Upper lobe of left lung (tissue), 4 donors: ENCODE results near the gene DENND4B.

Experiments used
- POLR2A ChIP-seq, 4 donors: fragments of 450-650 bp; IDR thresholded peaks; one replicate each; pipeline ENCODE4 v1.5.1; 2016 to 2017; ENCODE audit warnings: antibody characterized with exemption in 4 of 4, mild to moderate bottlenecking in 2 of 4
- TF ChIP-seq, protein P1 (sequence below), 6 experiments: fragments of 450-650 bp in 4 of 6; fragments of 200-600 bp in 2 of 6; sonication (generic) in 2 of 6; IDR thresholded peaks; one replicate each; pipeline ENCODE4 v1.5.1; 2016 to 2019; ENCODE audit warnings: antibody characterized with exemption in 6 of 6

DNA sequence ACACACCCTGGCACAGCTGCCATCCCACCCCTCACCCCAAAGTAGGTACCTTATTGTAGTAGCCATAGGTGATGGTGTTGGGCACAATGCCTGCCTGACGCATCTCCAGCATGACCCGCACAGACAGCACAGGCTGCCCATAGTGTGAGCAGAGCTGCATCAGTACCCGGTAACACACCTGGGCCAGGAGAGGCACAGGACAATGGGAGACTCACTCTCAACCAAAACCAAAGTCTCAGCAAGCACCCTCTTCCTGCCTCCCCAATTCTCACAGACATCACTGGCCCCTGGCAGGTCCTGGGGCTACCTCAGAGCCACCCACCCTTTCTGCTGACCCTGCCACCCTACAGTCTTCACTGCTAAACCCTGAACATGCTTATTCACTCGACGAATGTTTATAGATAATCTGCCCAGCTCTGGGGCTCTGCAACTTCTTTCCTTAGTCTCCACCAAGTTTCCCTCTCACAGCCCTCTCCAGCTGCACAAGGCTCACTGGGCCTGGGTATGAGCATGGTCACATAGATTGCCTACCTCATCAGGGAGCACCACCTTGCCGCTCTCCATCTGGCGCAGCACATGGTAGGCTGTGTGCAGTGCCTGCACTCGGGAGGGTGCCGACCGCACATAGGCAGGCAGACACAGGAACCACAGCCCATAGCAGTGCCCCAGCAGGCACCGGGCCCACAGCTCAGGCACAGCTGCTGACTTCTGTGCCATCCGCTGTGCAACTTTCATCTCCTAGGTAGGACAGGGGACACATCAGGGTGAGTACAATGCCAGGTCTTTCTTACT is 10.3 kb downstream of the DENND4B start:
- TF ChIP-seq, protein P1, sequence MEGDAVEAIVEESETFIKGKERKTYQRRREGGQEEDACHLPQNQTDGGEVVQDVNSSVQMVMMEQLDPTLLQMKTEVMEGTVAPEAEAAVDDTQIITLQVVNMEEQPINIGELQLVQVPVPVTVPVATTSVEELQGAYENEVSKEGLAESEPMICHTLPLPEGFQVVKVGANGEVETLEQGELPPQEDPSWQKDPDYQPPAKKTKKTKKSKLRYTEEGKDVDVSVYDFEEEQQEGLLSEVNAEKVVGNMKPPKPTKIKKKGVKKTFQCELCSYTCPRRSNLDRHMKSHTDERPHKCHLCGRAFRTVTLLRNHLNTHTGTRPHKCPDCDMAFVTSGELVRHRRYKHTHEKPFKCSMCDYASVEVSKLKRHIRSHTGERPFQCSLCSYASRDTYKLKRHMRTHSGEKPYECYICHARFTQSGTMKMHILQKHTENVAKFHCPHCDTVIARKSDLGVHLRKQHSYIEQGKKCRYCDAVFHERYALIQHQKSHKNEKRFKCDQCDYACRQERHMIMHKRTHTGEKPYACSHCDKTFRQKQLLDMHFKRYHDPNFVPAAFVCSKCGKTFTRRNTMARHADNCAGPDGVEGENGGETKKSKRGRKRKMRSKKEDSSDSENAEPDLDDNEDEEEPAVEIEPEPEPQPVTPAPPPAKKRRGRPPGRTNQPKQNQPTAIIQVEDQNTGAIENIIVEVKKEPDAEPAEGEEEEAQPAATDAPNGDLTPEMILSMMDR (IDR thresholded peaks at IDR 0.05): no peak
- TF ChIP-seq POLR2A (IDR thresholded peaks at IDR 0.05): no peak
